HL-60 (cell line): ENCODE results near the gene PABPN1L.
"Not testable (repeated sequence)": the region's sequence is repeated elsewhere in the genome, so short reads cannot be mapped to it uniquely, and the experiment has no call there.

ENCODE experiments used
- DNase-seq, 2 experiments: peaks; one replicate each; pipeline ENCODE4 v3.0.0-alpha.2; 2010 to 2020; ENCODE audit warnings: low read depth in 1 of 2, low spot score in 1 of 2
- H3K27ac ChIP-seq: fragments of 250-450 bp; sonication (Bioruptor Pico); replicated peaks from 2 replicates; pipeline ENCODE4 v1.5.1; 2020; ENCODE audit warnings: mild to moderate bottlenecking, moderate library complexity
- H3K27me3 ChIP-seq: fragments of 250-450 bp; sonication (Bioruptor Pico); 2 replicates; pipeline ENCODE4 v1.5.1; 2021; ENCODE audit warnings: mild to moderate bottlenecking, moderate library complexity; ENCODE audit not compliant: insufficient read depth, poor library complexity, severe bottlenecking
- H3K4me3 ChIP-seq: replicated peaks from 2 replicates; pipeline ENCODE4 v1.5.1; 2011; ENCODE audit warnings: mild to moderate bottlenecking, control low read depth, low read length; ENCODE audit not compliant: insufficient read depth
- CTCF ChIP-seq: IDR thresholded peaks from one replicate; pipeline ENCODE4 v1.5.1; 2011; ENCODE audit warnings: low read length, control low read depth, inconsistent platforms; ENCODE audit not compliant: insufficient read depth
- GABPA ChIP-seq: IDR thresholded peaks from 2 replicates; pipeline ENCODE4 v1.6.1; 2012; ENCODE audit warnings: low read depth
- POLR2AphosphoS5 ChIP-seq: IDR thresholded peaks from 2 replicates; pipeline ENCODE4 v1.6.1; 2012; ENCODE audit warnings: low read depth
- REST ChIP-seq: IDR thresholded peaks from 2 replicates; pipeline ENCODE4 v1.6.1; 2012; ENCODE audit warnings: low read depth; ENCODE audit not compliant: insufficient replicate concordance
- SPI1 ChIP-seq: IDR thresholded peaks from 2 replicates; pipeline ENCODE4 v1.6.1; 2012; ENCODE audit warnings: low read depth, mild to moderate bottlenecking, borderline replicate concordance

Gene PABPN1L

GRCh38 chr16:88893127-88893968, 26.9 kb upstream of the PABPN1L start:
- TF ChIP-seq REST (no peak), CTCF (no peak), SPI1 (no peak), GABPA (no peak), POLR2AphosphoS5 (no peak)
- no peak overlapping the region for H3K4me3 ChIP-seq
- no peaks in the 10 kb centered on the region for H3K27me3 ChIP-seq
- H3K27ac ChIP-seq, result no peak overlapping the region
- no peak for DNase-seq

GRCh38 chr16:88892065-88892464, 25.6 kb upstream of the PABPN1L start:
- no peak overlapping the region for H3K27ac ChIP-seq
- no peak for DNase-seq
- no peak overlapping the region for H3K4me3 ChIP-seq
- TF ChIP-seq GABPA (no peak), SPI1 (no peak), REST (no peak), CTCF (no peak), POLR2AphosphoS5 (no peak)
- no peaks in the 10 kb centered on the region for H3K27me3 ChIP-seq

GRCh38 chr16:88891083-88891482, 24.6 kb upstream of the PABPN1L start:
- TF ChIP-seq SPI1 (no peak), GABPA (no peak), CTCF (no peak), POLR2AphosphoS5 (no peak)
- no peak overlapping the region for H3K4me3 ChIP-seq
- DNase-seq, result no peak
- H3K27ac ChIP-seq, result no peak overlapping the region
- H3K27me3 ChIP-seq, result no peaks in the 10 kb centered on the region

- not testable (repeated sequence) for H3K27ac ChIP-seq, H3K27me3 ChIP-seq, DNase-seq, H3K4me3 ChIP-seq
Measured at GRCh38 chr16:88889702-88890352, 23.4 kb upstream of the PABPN1L start.
